NOMO-1 (cell line): ENCODE results near the gene TSC22D4.
A peak's percentile ranks its signal among the peaks of the same experiment; 100 is the strongest.
"Not testable (repeated sequence)": the region's sequence is repeated elsewhere in the genome, so short reads cannot be mapped to it uniquely, and the experiment has no call there.

Experiments
- DNase-seq, 2 experiments: peaks; one replicate each; lab custom pipeline; 2025; ENCODE audit not compliant: unreplicated experiment in 2 of 2; lab: John Stamatoyannopoulos, UW

The TSC22D4 gene

GRCh38 chr7:100478958-100479660 lies at the start of gene TSC22D4:
TSS of gene TSC22D4 (minus strand) at chr7:100479214. CDS start at chr7:100478038, 1,176 bp downstream.
- peak; percentile 99 to 100 for DNase-seq

GRCh38 chr7:100528108-100528866 lies 49.3 kb upstream of the TSC22D4 start:
- not testable (repeated sequence) for DNase-seq

DNA sequence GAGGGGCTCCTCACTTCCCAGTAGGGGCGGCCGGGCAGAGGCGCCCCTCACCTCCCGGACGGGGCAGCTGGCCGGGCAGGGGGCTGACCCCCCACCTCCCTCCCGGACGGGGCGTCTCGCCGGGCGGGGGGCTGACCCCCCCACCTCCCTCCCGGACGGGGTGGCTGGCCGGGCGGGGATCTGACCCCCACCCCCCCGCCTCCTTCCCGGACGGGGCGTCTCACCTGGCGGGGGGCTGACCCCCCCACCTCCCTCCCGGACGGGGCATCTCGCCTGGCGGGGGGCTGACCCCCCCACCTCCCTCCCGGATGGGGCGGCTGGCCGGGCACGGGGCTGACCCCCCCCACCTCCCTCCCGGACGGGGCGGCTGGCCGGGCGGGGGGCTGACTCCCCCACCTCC lies 44.2 kb upstream of the TSC22D4 start:
- DNase-seq: not testable (repeated sequence)

DNA sequence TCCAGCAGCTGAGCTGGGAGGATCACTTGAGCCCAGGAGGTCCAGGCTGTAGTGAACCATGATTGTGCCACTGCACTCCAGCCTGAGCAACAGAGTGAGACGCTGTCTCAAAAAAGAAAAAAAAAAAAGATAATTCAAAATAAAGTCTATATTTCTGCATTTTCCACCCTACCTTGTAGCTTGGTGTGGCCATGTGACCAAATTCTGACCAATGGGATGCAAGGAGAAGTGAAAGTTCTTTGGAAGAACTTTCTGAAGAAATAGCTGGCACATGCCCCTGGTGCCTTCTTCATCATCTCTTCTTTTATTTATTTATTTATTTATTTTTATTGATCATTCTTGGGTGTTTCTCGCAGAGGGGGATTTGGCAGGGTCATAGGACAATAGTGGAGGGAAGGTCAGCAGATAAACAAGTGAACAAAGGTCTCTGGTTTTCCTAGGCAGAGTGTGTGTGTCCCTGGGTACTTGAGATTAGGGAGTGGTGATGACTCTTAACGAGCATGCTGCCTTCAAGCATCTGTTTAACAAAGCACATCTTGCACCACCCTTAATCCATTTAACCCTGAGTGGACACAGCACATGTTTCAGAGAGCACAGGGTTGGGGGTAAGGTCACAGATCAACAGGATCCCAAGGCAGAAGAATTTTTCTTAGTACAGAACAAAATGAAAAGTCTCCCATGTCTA lies 43.0 kb upstream of the TSC22D4 start:
- DNase-seq: peak; percentile 56 to 90

- DNase-seq: no peak
Observed at GRCh38 chr7:100521076-100521475, 42.1 kb upstream of the TSC22D4 start.

- no peak for DNase-seq
Observed at GRCh38 chr7:100520138-100520537, 41.1 kb upstream of the TSC22D4 start.

DNA sequence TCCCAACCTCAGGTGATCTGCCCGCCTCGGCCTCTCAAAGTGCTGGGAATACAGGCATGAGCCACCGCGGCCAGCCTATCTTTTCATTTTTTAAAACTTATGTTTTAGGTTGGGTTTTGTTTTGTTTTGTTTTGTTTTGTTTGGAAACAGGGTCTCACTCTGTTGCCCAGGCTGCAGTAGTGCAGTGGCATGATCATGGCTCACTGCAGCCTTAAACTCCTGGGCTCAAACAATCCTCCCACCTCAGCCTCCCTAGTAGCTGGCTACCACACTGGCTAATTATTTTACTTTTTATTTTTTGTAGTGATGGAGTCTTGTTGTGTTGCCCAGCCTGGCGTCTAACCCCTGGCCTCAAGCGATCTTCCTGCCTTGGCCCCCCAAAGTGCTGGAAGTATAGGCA lies 40.6 kb upstream of the TSC22D4 start:
- no peak for DNase-seq

DNA sequence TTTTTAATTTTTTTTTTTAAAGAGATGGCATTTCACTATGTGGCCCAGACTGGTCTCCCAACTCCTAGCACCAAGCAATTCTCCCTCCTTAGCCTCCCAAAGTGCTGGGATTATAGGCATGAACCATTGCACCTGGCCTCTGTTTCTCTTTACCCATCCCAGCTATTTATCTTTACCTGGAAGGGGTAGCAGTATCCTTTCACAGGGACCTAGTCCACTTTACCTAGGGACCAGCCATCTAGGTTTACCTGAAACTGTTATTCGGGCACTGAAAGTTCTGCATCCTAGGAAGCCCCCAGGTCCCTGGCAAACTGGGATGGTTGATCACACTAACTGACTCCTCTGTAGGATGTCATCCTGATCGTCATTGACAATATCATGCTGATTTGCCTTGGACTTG lies 38.3 kb upstream of the TSC22D4 start:
- DNase-seq: no peak

- no peak for DNase-seq
Observed at GRCh38 chr7:100516135-100516812, 37.3 kb upstream of the TSC22D4 start.

DNA sequence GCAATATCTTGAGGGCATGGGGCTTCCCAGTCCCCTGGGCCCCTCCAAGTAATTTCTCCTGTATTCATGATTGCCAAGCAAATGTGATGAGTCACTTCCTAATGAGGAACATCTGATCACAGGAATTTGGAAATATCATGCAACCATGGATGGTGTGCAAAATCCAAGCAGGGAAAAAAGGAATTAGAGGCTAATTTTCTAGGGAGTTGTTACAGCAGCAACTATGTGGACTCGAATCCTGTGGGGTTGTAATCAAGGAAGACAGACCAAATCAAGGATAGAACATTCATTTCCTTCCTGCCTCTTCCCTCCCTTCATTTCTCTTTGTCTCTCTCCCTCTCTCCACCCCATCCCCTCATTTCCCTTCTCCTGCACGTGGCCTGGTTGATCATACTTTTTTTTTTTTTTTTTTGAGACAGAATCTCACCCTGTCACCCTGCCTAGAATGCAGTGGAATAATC lies 36.1 kb upstream of the TSC22D4 start:
- DNase-seq: no peak

GRCh38 chr7:100513212-100513810 lies 34.3 kb upstream of the TSC22D4 start:
- DNase-seq: no peak

DNA sequence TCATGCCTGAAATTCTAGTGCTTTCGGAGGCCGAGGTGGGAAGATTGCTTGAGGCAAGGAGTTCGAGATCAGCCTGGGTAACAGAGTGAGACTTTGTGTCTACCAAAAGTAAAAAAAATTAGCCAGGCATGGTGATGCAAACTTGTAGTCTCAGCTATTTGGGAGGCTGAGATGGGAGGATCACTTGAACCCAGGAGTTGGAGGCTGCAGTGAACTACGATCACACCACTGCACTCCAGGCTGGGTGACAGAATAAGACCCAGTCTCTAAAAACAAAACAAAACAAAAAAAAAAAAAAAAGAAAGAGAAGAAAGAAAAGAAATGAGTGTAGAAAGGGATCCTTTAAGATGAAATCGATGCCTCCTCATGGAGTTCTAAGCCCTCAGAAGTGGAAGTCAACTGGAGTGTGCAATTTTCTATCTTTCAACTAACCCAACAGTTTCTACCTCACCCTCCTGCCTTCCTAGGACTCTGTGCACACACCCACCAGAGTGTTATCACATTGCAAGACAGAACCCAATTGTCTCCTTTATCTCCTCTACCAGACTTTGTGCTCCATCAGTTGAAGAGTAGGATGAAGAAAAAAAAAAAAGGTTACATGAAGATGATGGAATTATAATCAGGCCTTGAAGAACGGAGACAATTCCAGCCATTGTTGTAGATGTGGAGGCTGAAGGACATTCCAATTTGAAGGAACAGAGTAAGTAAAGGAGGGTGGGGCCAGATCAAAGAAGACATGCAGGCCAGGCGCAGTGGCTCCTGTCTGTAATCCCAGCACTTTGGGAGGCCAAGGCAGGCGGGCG lies 31.6 kb upstream of the TSC22D4 start:
- no peak for DNase-seq

DNA sequence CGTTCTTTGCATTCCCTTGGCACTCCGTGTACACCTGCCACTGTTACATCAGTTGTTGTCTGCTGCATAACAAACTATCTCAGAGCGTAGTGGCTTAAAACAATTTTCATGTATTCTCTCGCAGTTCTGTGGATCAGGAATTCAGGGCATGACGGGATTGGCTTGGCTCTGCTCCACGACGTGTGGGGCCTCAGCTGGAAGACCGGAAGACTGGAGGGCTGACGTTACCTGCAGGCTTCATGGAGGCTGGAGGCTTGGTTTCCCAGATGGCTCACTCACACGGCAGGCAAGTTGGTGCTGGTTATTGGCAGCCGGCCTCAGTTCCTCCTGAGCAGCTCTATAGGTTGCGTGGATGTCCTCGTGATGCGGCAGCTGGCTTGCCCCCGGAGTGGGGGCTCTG lies 30.2 kb upstream of the TSC22D4 start:
- no peak for DNase-seq

GRCh38 chr7:100506356-100506923 lies 27.4 kb upstream of the TSC22D4 start:
- DNase-seq: no peak

- no peak for DNase-seq
Observed at GRCh38 chr7:100504887-100505611, 26.0 kb upstream of the TSC22D4 start.

DNA sequence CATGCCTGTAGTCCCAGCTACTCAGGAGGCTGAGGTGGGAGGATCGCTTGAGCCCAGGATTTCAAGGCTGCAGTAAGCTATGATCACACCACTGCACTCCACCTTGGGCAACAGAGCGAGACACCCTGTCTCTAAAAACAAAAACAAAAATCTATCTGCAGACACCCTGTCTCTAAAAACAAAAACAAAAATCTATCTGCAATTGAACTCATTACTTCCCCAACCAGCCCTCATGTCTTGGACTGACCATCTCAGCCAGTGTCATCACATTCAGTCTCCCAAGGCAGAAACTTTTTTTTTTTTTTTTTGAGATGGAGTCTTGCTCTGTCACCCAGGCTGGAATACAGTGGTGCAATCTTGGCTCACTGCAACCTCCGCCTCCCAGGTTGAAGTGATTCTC lies 25.0 kb upstream of the TSC22D4 start:
- DNase-seq: not testable (repeated sequence)

DNA sequence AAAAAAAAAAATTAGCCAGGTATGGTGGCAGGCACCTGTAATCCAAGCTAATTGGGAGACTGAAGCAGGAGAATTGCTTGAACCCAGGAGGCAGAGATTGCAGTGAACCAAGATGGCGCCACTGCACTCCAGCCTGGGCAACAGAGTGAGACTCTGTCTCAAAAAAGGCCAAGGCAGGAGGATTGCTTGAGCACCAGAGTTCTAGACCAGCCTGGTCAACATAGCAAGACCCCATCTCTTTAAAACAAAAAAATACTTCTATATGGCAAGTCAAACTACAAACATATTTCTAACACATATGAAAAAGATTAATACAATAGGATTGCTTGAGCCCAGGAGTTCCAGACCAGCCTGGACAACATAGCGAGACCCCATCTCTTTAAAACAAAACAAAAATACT lies 21.7 kb upstream of the TSC22D4 start:
- DNase-seq: not testable (repeated sequence)

DNA sequence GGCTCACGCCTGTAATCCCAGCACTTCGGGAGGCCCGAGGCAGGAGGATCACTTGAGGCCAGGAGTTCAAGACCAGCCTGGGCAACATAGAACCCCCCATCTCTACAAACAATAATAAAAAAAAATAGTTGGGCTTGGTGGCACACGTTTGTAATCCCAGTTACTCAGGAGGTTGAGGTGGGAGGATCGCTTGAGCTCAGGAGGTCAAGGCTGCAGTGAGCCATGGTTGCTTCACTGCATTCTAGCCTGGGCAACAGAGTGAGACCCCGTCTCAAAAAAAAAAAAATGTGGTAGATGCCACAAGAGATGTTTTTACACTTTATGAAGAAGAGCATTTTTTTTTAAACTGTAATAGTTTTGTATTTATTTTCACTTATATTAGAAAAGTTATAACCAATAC lies 17.5 kb upstream of the TSC22D4 start:
- DNase-seq: no peak
